HG02642 (cell line): ENCODE measurements around the gene CTIF.

Experiments
- ATAC-seq: cut with Tn5 transposase; IDR thresholded peaks from one replicate; pipeline ENCODE4 v1.9.1; 2021; ENCODE audit warnings: mild to moderate bottlenecking; ENCODE audit not compliant: unreplicated experiment, poor library complexity

The CTIF gene

DNA sequence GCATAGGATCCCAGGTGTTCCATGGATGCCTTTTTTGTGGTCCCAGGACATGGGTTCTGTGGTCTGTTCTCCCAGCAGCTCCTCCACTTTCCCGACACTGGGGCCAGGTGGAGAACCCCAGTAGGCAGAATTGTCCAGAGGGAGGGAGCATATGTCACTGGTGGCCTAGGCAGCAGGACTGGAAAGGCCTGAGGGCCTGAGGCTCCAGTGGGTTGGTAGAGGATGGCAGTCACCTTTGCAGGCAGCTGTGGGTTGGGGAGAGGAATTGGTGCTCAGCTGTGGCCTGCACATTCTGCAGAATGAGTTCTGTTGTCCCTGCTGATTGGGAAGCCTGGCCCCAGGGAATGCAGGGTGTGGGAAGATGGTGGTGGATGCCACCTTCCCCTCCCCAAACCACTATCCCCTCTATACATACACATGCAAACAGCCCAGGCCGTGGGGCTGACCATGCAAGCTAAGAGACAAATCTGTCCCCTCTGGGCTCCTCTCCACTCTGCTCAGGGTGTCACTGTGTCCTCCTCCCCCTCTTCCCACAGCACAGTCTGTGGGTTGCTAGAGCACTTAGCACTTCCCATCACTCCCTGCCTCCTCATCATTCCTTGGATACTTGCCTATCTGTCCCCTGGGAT lies 11.4 kb downstream of the CTIF start:
- no peak for ATAC-seq

DNA sequence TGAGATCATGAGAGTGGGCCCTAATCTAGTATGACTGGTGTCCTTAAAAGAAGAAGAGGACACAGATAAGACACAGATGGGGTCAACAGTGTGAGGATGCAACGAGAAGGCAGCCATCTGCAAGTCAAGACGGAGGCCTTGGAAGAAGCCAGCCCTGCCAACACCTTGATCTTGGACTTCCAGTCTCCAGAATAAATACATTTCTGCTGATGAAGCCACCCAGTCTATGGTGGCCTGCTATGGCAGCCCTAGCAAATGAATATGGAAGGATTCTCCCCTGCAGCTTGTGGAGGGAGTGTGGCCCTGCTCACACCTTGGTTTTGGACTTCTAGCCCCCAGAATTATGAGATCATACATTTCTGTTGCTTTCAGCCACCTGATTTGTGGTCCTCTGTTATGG lies 12.3 kb downstream of the CTIF start:
- no peak for ATAC-seq

DNA sequence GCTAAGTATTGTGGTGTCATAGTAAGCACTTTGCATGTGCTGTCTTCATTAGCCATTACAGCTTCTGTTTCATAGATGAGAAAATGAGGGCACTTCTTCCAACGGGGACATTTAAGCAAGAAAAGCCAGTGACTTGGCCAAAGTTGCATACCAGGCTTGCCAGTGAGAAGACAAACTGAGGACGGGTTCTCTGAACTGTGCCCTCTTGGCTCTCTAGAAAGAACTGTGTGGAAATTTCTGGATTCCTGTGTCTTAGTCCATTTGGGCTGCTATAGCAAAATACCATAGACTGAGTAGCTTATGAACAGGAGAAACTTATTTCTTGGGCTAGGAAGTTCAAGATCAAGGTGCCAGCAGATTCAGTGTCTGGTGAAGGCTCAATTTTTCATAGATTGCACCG lies 13.3 kb downstream of the CTIF start:
- no peak for ATAC-seq

DNA sequence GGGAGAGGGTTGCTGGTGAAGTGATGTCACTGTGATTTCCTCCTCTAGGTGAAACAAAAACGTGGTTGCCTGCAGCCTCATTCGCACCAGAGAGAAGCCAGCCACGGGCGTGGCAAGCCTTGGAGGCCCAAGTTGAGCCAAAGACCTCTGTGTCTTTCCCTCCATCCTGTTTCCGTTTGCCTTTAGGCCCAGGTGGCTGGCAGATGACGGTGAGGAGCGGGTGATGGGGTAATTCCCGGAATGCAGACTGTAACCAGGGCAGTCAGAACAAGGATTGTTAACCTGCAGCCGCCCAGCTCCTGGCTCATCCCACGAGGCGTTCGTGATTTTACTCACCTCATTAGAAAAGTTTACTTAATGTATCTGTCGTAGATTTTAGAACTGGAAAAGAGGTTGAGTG lies 14.4 kb downstream of the CTIF start:
- no peak for ATAC-seq

DNA sequence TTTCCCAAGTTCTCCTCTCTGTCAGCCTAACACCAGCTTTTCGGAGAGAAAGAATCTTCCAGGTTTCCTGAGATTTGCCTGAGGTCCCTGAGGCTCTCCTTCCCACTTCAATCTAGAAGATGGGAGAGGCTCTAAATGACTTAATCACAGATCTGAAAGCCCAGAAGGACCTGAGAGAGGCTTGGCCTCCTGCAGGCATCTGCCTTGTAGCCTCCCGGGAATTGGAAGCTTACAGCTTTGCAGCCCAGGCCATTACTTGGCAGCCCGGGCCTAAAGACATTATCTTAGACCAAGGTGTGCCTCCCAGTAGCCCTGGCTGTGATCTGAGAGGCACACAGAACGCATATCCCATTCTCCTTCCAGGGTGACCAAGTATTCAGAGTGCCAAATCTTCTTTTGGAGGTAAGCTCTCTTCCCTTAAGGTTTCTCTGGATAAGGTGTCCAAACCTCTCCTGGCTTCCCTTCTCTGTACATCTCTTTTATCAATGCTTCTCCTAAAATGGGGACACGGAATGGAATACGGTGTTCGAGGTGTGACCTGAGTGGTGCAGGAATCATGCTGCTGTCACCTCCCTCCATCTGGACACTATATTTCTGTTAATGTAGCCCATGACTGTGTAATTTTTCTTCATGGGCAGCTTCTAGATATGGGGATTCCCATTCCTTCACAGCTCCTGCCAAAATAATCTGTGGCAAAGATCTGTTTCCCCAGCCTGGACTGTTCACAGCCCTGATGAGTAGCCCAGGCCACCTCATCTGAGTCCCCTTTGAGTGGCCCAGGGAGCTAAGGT lies 16.0 kb downstream of the CTIF start:
- ATAC-seq = no peak

DNA sequence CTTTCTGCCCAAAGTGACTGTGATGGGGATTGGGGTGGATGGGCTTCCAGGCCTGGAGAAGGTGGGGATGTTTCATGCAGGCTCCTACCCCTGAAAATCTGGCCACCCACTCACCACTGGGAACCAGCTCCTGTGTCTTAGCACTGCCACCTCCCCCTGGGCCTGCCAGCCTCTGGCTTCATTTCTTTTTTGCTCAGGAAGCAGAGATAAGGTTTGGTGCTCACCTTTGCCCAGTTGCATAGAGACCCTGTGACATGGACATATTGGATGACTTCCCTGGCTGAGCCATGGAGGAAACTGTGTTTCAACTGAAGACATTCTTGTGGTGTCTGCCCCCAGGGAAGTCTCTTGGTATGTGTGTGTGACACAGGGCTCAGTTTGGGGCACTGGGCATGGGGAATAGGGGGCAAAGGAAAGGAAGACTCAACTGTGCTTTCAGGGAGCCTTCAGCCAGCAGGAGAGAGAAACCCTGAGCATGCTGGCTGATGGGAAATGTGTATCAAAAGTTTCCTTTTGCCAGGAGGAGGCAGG lies 16.7 kb downstream of the CTIF start:
- no peak for ATAC-seq

DNA sequence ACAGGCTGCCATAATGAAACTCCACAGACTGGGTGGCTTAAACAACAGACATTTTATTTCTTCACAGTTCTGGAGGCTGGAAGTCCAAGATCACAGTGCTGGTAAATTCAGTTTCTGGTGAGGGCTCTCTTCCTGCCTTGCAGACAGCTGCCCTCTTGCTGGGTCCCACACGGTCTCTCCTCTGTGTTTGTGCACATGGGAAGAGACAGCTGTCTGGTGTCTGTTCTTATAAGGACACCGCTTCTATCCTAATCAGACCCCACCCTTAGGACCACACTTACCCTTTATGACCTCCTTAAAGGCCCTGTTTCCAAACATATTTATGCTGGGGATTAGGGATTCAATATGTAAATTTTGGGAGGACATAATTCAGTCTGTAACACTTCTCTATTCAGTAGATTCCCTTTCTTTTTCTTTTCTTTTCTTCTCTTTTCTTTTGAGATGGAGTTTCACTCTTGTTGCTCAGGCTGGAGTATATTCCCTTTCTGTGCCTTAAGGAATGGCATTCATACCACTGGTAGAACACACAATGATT lies 18.9 kb downstream of the CTIF start:
- ATAC-seq = no peak

DNA sequence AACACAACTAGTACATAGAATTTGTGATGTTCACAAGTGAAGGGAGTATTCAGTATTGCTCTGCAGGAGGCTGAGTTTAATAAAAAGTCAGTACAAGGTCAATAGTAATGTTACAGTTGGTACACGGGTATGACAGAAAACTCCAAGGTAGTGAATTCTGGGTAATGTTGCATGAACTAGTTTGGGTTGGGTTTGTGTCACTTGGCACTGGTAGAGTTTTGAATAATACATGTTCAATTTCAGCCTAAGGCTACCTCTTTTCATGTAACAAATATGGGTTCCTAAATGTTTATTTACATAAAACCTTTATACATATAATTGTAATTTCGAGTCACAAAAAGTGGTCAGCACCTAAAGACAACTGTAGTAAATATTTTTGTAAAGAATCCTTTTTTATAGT lies 19.4 kb downstream of the CTIF start:
- ATAC-seq = no peak

DNA sequence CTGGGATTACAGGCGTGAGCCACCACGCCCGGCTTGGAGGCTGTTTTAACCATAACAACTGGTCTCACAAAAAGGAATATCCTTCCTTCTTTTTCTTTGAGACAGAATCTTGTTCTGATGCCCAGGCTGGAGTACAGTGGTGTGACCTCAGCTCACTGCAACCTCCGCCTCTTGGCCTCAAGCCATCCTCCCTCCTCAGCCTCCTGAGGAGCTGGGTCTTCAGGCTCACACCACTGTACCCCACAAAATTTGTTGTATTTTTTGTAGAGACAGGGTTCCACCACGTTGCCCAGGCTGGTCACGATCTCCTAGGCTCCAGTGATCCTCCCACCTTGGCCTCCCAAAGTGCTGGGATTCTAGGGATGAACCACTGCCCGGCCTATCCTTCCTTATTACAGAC lies 21.7 kb downstream of the CTIF start:
- ATAC-seq = no peak

DNA sequence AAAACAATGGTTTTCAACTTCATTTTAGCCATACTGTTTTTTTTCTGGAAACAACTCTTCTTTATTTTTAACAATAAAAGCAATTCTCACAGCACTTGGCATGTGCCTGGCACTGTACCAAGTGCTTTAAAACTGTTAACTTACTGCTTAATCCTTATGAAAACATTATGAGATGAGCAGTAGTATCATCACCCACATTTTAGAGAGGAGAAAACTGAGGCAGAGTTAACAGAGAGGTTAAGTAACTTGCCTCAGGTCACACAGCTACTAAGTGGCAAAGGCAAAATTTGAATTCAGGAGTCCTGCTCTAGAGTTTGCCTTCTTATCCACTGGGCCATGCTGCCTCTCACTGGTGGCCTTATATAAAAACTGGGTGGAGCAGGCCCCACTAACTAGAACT lies 23.2 kb downstream of the CTIF start:
- no peak for ATAC-seq

DNA sequence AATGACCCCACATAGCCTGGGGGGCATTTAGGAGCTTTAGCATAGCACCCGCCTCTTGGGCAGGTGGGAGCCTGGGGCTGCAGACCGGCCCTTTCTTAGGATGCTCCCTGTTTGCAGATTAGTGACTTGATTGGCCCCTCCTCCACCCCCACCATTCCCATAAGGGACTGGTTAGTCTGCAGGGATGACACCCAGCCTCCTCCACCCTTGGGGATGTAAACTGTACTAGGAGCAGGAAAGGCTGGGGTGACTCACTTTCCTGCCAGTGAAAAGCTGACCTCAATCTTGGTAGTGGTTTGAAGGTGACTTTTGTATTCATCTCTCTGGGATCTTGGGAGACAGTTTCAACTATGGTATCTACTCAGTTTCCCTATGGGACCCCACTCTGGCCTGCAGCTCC lies 24.2 kb downstream of the CTIF start:
- no peak for ATAC-seq

DNA sequence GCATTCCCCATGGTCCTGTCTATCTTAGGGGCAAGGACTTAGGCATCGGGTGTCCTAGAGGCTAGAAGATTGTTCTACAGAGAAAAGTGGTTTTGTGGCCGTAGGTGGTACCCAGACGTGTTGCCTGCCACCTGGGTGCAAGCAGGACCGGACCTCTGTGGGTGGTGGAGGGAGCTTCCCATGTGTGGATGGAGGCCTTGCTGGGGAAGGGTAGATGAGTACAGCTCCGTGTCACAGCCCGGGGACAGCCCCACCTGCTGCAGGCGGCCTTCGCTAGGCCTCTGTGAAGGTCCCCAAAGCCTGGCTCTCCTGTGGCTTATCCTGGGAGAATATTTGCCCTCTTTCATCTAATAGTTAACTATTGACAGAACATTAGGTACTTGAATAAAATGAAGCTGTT lies 25.3 kb downstream of the CTIF start:
- ATAC-seq = no peak

DNA sequence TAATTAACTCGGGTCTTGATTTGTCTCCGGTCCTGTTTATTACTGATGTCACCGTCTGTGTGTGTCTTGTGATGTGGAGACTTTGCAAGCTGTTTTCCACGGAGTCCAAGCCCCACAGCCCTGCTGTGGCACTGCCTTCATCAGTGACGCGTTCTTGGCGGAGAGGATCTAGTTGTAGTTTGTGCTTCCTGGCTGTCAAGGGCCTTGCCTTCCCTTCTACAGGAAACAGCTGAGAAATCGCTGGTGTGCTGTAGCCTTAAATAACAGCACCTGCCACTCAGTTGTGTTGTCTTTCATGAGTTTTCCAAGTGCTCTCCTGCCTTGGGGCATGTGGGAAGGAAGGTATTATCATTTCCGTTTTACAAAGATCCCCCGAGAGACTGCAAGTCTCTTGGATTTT lies 26.3 kb downstream of the CTIF start:
- no peak for ATAC-seq

DNA sequence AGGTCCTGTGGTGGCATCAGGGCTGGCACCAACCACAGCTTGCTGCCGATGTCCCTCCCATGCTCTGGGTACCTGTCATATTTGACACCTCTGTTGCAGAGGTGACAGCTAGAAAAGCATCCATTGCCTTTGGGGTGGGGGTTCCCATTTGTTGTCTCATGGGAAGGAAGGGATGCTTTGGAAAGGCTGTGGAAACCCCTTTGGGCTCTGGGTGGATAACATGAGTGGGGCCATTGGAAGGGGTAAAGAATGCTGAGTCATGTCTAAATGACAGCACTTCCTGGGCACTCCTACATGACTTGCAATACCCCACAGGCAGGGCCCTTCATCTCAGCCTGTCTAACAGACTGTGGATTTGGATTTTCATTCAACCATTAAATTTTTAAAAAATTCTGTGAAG lies 27.8 kb downstream of the CTIF start:
- no peak for ATAC-seq

DNA sequence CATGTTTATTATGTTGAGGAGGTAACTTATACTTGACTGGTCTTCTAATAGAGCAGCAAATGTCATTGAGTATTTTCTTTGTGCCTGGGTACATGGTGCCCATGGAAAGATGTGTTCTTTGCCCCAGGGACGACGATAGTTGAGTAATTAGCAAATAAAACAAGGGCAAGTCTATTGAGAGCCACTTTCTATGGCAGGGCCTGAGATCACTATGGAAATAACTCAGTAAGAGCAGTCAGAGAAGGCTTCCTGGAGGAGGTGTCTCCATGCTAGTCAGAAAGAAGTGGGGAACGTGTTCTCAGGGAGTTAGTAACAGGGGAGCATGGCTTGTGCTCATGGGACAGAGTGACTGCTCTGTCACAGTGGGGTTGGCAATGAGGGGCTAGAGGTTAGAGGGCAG lies 28.6 kb downstream of the CTIF start:
- ATAC-seq = no peak

DNA sequence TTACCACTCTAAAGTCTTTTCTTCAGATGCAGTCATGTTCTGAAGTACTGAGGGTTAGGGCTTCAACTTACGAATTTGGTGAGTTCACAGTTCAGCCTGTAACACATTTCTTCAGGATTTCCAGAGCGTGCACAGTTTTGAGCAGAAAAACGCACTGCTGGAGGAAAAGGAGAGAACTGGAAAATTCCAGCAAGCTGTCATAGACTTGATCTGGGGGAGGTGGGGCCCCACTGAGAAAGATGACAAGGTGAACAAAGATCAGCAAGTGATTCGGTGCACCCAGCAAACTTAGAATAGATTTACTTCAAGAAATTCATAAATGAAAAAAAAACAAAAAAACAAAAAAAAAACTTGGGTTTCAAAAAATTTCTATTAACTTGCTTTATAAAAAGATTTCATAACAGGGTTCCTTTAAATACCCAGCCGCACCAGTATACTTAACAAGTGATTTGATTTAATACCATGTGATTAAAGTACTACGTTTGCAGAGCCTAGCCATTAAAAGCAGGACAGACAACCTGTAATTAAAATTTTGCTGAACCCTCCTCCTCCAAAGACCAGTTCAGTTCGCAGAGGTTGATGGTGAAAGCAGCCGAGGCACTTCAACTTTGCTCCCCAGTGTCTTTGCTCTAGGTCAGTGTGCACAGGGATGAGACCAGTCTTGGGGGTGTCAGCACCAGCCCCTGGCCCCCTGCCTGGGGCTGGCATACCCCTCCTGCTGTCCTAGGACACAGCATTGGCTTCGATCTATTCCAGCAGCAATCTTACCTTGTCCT lies 30.5 kb downstream of the CTIF start:
- ATAC-seq = no peak

DNA sequence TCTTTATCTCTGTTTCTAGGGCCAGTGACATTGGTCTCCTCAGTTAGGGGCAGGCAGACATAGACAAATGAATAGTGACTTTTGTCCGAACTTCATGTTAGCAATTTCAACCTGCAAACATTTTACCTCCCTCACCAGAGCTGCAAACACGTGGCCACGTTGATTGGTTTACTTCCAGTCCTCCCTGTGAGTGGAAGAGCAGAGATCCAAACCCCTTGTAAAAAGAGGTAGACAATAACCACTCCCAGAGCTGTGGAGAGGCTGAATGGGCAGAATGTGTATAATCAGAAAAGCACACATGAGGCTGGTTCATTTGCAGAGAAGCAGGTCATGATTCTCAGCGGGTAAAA lies 31.1 kb downstream of the CTIF start:
- ATAC-seq = no peak

DNA sequence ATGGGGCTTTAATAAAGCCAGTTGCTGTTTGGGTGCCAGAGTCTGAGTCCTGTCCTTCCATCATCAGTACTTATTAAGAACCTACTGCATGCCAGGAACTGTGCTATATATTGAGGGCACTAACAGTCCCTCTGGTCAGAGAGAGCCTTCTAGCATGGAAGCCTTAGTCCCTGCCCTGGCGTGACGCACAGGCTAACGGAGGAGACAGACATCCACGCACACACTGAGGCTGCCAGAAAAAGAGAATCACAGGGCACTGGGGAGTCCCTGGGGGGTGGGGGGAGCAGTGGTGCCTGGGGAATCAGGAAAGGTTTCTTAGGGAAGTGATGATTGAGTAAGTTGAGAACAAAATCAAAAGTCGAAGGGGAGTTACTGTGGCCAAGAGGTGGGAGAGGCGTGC lies 31.5 kb downstream of the CTIF start:
- ATAC-seq = no peak

DNA sequence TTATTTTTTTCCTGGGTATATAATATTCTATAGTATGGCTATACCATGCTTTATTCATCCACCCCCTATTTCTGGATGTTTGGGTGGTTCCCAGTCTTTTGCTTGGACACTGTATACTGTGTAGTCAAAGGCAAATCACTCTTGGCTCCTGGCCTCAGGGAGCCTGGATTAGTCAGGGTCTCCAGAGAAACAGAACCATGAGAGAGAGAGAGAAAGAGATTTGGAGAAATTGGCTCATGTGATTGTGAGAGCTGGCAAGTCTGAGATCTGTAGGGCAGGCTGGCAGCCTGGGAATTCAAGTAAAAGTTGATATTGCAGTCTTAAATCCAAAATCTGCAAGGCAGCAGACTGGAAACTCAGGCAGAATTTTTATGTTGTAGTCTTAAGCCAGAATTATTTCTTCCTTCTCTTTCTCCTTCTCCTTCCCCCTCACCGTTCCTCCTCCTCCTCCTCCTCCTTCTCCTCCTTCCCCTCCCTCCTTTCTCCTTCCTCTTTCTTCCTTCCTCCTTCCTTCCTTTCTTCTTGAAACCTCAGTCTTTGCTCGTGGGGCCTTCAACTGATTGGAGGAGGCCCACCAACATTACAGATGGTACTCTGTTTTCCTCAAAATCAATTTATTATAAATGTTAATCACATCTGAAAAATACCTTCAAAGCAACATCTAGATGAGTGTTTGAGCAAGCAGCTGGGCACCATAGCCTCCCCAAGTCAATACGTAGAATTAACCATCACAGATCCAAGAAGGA lies 33.0 kb downstream of the CTIF start:
- ATAC-seq = no peak

DNA sequence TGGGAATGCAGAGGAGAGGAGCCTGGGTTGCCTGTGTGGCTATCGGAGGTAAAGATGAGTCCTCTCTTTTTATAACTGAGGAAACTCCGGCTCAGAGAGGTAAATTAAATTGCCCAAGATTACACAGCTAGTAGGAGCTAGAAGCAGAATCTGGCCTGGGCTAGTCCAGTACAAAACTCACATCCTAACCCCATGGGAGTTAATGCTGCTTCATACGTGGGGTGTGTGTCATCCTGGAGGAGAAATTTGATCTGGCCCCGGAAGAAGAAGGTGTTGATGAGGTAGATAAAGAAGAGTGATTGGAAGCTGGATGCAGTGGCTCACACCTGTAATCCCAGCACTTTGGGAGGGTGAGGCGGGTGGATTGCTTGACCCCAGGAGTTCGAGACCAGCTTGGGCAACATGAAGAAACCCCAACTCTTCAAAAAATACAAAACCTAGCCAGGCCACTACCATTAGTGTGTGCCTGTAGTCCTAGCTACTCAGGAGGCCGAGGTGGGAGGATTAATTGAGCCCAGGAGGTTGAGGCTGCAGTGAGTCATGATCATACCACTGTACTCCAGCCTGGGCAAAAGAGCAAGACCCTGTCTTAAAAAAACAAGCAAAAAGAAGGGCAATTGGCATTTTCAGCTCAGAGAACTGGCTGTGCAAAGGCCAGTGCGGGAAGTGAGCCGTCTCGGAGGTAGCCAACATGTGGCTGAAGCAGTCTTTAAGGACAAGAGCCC lies 33.7 kb downstream of the CTIF start:
- no peak for ATAC-seq
